ENCODE results near the gene TCF7L2.

TCF7L2 gene

DNA sequence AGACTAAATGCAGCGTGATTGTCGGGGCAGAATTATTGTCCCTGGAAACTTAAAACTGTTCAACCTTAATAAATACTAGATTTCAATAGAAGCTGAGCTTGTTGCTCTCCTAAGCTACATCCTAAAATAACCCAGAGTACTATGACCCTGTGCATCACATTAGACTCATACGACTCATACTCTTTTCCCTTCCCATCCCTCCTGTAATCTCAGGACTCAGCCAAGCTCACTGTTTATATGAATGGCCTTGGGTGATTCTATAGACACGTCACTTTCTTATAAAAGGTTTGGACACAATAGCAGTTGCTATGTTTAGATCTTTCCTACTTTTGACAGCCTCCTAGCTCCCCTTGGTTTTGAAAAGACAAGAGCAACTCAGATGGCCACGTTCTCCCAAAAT, 17.2 kb downstream of the TCF7L2 start:
- DNase-seq: no peak

DNA sequence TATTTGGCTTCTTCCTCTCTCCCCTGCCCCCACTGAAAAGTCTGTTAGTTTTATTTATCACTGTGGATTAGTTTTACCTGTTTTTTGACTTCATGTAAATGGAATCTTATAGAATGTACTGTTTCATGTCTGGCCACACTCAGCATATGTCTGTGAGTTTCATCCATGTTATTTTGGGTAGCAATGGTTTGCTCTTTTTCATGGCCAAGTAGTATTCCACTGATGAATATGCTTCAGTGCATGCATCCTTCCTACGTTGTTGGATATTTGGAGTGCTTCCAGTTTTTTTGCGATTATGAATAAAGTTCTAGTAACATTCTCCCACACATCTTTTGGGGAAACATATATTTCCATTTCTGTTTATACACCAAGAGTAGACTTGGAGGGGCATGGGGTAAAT, 19.1 kb downstream of the TCF7L2 start:
- DNase-seq: no peak

DNA sequence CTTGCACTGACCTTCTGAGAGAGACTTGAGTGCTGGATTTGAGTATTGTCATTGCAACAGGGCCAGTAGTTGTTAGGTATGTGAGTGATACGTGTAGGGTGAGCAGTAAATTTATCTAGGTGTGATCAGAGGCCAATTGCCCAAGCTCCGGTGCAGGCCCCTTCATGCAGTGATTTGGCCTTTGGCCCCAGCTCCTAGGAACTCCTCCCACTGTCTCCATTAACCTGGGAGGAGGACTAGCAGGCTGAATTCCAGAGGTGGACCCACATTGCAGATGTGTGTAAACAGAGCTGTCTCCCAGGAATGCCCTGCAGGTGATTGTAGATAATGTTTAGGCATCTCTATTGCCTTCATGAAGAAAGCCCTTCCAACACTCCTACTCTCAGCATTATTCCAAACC, 19.5 kb downstream of the TCF7L2 start:
- no peak for DNase-seq

DNA sequence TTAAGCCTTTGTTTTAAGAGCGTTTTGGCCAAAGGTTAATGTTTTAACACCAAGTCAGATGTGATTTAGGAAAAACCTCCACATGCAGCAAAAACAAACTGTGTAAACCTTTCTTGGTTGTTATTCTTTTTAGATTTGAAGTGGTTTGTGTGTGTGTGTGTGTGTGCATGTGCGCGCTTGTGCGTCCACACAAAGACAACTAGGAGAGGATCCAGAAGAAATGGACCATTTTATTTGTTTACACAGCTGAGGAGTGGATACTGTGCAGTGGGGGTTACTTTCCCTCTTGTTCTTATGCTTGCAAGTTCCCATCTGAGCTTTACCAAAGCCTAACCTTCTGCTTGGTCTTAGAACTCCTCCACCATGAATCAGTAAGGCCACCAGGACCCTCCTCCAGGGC, 20.0 kb downstream of the TCF7L2 start:
- DNase-seq: no peak

DNA sequence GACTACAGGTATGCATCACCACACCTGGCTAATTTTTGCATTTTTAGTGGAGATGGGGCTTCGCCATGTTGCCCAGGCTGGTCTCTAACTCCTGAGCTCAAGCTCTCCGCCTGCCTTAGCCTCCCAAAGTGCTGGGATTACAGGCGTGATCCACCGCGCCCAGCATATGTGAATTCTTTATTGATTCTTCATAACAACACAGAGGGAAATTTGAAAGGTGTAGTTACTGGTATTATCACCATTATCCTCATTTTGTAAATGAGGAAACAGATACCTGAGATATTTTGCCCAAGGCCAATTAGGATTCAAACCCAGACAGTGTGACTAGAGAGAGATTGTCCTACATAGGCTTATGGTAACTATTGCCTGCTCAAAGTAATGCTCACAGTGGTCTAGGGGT, 22.6 kb downstream of the TCF7L2 start:
- DNase-seq: no peak

DNA sequence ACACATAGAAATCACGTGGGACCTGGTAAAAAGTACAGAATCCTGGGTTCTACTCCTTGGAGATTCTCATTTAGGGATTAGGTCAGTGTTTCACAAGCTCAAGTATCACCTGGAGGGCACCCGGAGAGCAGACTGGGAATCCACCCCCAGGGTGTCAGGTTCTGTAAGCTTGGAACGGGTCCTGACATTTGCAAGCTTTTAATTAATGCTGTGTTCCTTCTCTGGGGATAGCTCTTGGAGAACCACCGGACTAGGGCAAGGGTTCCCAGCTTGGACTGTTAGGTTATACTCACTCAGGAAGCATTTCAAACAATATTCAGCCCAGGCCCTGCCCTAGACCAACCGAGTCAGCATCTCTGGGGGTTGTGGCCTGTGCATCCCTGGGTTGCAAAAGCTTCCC, 23.0 kb downstream of the TCF7L2 start:
- DNase-seq: no peak

DNA sequence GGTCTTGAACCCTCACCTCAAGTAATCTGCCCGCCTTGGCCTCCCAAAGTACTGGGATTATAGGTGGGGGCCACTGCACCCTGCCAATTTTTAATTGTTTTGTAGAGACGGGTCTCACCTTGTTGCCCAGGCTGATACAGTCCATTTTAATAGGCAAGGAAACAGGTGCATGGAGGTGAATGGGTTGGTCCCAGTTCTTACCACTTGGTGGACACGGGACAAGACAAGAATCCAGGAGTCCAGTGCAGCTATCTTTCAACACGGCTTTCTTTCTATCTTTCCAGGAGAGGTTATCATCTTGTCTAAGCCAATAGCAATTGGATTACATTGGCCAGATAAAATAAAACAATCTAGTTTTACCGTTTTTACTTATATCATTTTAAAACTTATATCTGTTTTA, 23.8 kb downstream of the TCF7L2 start:
- no peak for DNase-seq

DNA sequence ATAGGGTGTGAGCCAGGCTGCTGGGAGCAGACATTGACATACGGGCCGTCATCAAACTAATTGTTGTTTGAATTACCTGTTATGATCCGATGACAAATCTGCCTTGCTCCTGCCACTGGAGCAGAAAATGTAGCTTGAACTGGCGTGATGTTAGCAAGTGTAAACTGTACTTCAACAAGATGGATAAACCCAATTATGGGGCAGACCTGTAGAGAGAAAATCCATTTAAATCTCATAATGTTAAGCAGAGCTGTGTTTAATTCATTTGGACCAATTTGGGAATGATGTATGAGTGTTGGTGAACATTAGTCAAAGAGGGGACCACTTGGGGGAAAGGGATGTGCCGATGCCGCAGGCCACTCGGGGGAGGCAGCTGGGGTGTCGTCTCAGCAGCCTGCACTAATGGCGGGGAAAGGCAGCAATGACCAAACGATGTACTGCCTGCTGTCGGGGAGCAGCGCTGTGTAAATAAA, 27.4 kb downstream of the TCF7L2 start:
- no peak for DNase-seq

DNA sequence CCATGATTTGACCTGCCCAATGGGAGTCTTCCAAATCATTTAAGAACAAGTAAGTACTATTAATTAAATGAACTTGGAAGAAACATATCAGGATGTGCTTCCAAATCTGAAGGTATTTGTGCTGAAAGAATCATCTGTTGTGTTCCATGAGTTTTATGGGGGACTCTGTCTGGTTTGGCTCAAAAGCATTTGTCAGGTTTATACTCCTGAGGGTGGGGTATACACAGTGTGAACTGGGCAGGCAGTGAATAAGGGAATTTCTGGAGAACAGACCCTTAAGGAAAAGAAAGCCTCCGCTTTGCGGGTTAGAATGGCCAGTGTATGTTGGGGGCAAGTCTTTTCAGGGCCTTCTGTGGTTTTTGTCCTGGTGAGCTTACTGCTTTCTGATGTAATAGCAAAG, 29.9 kb downstream of the TCF7L2 start:
- DNase-seq: no peak

DNA sequence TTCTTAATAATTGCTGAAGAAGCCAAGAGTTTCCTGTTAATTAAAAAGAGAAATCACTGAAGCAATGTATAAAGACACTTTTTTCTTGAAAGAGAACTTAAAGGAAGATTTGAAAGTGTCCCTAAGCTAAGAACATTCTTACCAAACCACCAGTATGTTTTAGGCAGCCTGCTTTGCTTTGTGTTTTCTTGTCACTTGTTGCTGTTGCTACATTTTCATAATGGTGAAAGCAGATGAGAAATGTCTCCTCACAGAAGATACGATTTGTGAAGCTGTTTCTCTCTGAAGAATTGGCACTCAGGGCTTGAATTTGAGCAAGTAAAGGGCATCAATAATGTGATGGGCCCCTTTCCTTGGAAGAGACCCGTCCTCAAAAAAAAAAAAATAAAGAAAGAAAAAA, 30.9 kb downstream of the TCF7L2 start:
- no peak for DNase-seq

DNA sequence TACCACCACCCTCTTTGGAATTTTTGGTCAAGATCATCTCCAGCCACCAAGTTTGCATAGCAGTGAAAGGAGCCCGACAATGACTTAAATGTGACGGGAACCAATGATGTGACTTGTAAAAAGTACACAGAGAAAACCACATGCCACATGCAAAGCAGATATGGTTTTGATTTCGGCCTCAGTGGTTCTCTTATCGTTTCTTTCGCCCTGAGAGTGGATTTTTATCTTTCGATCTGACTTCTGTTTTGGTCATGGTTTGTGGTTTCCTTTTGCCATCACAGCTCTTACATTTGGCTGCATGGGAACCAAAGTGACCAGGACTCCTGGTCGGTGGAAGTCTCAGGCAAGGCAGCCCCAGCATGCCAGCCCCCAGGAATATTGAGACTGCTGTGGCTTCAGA, 31.5 kb downstream of the TCF7L2 start:
- no peak for DNase-seq

DNA sequence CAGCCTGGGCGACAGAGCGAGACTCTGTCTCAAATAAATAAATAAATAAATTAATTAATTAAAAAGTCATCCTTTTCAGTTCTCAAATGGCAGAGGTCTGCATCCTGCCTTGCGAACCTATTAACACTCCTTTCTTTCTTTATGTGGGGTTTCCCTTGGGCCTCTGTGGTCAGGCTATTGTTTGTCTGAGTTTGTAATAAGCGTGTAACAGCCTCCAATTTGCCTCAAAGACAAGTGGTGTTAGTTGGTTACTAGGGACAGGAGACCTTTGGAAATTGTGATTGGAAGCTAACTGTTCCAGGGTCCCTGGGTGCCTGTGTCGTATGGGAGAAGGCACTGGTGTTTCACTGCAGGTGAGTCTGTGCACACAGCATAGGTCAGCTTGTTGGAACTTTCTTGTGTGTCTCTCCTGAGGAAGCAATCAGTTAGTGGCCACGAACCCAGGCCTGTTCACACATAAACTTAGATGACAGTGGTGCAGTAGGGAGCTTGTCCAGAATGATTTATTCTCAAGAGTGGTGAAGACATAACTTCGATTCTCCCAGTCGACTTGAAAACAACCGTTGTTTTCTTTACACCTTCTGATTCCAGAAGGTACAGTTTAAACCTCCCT, 33.5 kb downstream of the TCF7L2 start:
- DNase-seq: no peak

DNA sequence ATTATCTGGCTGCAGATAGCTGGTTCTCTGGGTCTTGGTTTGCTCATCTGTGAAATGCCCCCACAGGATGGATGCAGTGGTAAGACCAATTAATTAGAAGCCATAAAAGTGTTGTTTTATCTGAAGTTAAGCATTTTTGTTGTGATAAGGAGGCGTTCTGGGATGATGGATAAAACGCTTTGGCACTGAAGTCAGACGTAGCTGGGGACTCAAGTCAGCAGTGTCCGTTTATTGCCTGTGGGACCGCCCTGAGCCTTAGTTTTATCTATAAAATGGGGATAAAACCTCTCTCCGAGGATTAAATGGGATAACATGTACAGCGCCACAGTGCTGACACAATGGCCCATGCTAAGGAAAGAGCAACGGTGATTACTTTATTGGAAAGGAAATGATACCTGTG, 34.7 kb downstream of the TCF7L2 start:
- no peak for DNase-seq

DNA sequence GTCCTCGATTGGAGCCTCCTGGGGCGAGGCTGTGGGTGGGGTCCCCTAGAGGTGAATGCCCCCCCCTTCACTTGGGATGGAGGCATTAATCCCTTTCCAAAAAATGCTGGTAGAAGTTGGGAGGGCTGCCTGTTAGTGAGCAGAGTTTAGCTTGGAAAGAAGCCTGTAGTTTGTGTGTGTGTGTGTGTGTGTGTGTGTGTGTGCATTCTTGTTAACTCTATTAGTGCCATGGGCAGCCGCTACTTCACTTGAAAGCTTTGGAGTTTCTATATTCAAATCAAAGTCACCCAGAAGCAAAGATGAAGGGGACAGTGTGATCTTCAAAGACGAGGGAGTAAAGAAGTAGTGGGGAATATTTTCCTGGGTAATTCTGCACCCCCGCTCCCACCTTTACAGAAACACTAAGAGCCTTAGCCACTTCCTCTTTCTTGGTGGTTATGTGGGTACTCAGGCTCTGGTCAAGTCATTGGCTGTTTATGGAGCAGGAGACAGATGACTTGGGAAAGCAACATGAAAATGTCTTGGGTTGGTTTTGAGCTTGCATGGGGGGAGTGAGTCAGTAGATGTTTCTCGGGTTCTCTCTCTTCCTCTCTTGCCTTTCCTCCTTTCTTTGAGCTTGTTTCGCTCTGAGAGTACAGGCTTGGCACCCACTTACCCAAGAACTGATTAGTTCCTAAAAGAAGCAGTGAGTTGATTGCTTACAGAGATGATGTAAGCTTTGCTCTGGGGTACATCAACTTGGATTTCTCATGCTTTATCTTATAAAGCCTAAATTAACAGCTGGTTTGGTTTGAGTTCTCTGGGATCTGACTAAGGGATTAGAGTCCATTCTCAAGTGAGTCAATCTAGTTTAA, 35.9 kb downstream of the TCF7L2 start:
- DNase-seq: no peak

DNA sequence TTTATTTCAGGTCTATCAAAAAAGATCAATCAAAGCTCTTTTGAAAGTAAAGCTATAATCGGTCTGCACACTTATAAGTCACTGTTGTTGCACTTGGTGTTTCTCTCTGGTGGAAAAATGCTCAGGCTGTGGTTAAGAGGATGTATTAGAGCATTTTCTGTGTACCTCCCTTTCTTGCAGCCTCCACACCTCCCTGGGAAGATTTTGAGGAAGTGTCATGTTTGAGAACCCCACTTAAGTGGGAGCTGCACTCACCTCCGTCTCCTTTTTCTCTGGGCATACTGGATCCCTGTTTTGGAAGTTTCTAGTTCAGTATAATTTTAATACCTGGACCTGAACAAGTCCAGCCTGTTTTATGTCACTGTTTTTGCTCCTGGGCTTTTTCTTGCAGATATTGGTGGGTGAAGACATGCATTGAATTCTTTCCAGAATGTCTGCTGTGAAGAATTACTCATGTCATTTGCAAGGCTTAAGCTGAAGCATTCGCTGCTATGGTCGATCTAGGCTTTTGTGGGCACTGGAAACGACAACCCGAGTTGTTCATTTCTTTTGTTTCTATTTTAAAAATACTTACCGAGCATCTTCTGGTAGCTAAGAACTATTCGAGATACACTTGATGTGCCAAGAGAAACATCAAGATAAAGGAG, 36.6 kb downstream of the TCF7L2 start:
- DNase-seq: no peak

DNA sequence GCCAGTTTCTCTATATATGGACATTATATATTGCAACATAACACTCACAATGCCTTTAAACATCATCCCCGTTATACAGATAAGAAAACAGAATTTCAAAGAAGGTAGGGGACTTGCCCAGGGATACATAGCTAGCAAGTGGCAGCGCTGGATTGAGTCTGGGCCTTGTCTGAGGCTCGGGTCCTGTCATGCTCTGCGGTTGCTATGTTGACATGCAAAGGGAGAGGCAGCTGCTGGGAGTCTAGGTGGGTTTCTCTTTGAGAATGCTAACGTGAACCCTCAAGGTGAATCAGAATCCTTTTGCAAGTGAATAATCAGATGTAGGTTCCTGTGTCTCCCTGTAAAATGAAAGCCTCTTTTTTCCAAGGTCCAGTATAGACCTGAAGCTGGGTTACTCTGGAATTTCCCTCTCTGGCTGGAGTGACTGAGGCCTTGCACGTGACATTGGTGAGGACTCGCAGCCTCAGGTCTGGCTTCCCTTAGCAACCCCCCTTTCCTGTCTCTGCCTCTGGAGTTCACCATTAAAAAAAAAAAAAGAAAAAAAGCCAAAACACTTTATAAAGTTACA, 38.9 kb downstream of the TCF7L2 start:
- no peak for DNase-seq

DNA sequence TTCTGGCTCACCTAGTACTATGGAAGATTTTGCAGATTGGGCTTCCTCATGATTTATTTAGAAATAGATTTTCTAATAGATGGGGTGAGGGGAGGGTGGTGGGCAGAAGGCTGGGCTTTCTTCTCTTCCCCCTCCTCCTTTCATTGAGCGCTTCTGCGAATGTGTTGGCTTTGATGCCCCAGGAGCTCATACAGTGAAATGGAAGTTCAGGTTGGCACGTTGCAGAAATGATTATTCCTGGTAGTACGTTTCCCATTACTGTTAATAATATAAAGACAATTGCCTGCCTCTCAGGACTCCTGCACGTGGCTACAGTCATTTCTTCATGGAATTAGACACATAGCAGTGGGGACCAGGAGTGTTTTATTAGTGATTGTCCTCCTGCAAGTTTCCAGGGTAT, 39.8 kb downstream of the TCF7L2 start:
- DNase-seq: no peak

DNA sequence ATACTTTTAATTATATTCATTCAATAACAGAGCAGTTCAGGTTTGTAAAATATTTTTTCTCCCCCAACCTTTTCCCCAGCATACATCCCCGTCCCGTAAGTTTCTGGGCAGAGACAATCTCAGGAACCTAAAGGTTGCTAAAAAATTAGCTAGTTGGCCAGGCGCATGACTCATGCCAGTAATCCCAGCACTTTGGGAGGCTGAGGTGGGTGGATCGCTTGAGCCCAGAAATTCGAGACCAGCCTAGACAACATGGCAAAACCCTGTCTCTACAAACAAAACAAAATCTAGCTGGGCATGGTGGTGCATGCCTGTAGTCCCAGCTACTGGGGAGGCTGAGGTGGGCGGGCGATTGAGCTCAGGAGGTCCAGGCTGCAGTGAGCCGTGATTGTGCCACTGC, 40.2 kb downstream of the TCF7L2 start:
- DNase-seq: no peak

DNA sequence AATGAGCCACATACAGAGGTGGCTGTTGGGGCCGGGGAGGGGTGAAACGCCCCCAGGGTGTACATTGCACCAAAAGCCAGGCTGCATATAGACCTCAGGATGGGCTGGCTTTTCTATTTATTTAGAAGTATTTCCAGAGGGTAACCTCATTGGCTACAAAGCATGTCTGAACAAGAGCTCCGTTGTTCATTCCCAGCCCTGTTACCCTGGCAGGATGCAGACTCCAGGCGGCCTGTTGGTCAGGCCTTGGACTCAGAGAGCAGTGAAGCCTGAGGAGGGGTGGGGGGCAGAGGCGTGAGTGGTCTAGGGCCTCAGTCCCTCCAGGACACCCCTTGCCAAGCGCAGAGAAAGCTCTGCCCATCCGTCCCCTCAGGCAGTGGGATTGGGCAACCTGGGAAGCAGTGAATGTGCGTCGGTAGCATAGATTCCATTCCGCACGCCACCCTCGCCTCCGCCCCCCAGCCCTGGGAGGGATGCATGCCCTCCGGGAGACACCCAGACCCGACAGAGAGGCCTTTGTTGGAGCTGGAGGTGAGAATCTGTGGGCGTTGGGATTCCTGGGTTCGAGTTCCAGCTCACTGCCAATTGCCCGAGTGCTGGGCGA, 41.9 kb downstream of the TCF7L2 start:
- no peak for DNase-seq

DNA sequence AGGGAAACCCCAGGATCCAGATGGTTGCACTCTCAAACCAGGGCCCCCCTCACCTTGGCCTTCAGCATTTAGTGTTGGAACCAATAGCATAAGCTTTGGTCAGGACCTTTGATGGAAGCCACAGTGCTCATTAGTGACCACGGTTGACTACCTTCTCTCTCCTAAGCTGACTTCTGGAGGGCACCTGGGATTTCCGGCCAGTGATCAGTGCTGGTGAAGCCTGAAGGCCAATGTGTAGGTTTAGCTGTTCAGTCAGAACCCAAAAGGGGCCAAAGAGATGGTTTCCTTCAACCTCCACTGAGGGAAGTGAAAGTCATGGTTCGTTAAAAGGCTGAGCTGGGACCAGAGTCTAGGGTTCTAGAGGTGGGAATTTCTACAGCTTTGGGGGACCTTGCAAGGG, 46.4 kb downstream of the TCF7L2 start:
- DNase-seq: no peak

DNA sequence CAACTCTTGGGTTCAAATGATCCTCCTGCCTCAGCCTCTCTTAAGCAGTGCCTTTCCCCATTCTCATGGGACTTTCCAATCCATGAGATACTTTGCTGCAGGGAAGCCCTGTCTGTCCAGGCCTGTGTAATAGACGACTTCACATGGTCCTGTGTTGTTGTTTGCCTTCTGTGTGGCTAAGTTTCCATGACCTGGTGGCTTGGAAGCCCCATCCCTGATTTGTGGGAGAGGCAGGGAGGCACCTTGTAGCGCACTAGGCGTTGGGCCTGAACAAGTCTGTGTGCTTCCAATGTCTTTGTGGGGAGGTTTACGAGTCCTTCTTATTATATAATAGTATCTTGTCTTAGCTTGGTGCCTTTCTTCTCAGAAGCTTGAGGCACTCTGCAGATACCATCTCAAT, 49.1 kb downstream of the TCF7L2 start:
- DNase-seq: no peak

DNA sequence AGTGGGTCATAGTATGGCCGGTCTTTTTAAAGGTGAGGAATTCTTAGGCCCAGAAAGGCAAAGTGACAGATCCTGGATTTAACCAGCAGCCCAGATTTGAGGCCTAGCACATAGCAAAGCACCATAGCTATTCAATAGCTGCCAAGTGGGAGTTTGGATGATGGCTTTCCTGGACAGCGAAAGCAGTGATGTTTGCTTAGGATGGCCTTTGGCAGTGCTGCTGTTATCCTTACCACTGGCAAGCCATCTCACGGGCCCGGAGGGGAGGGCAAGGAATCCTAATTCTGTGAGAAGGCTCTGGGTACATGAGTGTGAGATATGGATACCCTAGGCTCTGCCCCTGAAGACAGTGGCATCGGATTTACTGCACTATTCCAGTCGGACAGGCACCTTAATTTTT, 50.4 kb downstream of the TCF7L2 start:
- DNase-seq: no peak

DNA sequence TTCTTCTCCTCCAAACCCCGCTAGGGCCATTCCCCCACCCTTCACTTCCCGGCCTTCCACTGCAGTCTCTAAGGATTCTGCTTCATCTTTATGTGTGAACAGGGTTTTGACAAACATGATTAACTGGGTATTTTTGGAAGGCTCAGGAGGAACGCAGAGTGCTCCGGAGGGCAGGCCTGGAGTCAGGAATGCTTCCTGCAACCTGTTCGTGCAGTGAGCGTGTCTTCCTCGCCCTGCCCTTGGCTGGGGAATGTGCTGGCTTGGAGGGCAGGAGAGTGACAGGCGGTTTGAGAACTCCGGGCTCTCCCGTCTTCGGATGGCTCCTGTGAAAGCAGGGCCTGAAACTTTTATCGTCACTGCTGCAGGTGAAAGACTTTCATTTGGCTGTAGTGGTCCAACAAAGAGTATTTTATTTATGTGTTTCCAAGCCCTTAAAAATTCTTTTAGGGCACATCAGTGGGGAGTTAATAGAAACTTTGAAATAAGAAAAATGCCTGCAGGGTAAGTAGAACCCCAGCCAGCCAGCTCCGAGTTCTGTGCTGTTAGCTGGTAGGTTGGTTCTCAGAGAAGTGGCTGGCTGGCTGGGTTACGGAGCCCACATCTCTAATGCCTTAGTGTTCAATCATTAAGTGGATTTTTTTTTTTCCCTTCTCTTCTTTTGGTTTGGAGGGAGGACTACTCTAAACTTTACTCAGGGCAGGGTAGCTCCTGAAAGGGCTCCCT, 51.0 kb downstream of the TCF7L2 start:
- no peak for DNase-seq

All from DMS79 treated with DMSO at 0.1 percent for 48 hours (cell line).